K562 (cell line): ENCODE data around the gene NPFF. TPM values are rescaled to one million over a fixed set of nuclear protein-coding genes. Genes with fewer than 3 reads are reported as not detected.

Experiments
- ATF6 ChIP-seq: sonication (generic); formaldehyde crosslinking; IDR thresholded peaks from 2 replicates; pipeline ENCODE4 v1.4.0; 2020; ENCODE audit warnings: mild to moderate bottlenecking, missing genetic modification reagents
- CCAR2 ChIP-seq: fragments of 200-400 bp; formaldehyde crosslinking; IDR thresholded peaks from 2 replicates; pipeline ENCODE4 v1.6.1; 2017; ENCODE audit warnings: mild to moderate bottlenecking, low read depth, low read length
- ERF ChIP-seq: fragments of 450-650 bp; formaldehyde crosslinking; IDR thresholded peaks from 2 replicates; pipeline ENCODE4 v1.4.0; 2020; ENCODE audit warnings: mild to moderate bottlenecking, mixed read lengths
- FOXM1 ChIP-seq, 2 experiments: fragments of 450-650 bp in 1 of 2; sonication (generic) in 1 of 2; formaldehyde crosslinking in 1 of 2; IDR thresholded peaks; 2 replicates each; pipeline versions ENCODE4 v1.6.1 to v1.9.0; 2017 to 2022; ENCODE audit warnings: low read depth in 2 of 2, mild to moderate bottlenecking in 2 of 2, missing genetic modification reagents in 1 of 2, moderate library complexity in 1 of 2
- GABPB1 ChIP-seq: sonication (generic); formaldehyde crosslinking; IDR thresholded peaks from 2 replicates; pipeline ENCODE4 v1.8.0; 2022; ENCODE audit warnings: mild to moderate bottlenecking, missing genetic modification reagents
- LCOR ChIP-seq: sonication (generic); formaldehyde crosslinking; IDR thresholded peaks from 2 replicates; pipeline ENCODE4 v1.8.0; 2022; ENCODE audit warnings: mild to moderate bottlenecking, missing genetic modification reagents
- MITF ChIP-seq: IDR thresholded peaks from 2 replicates; pipeline ENCODE4 v1.6.1; 2014; ENCODE audit warnings: antibody characterized with exemption
- NCOR1 ChIP-seq: fragments of 450-650 bp; IDR thresholded peaks from 2 replicates; pipeline ENCODE4 v1.6.1; 2016; ENCODE audit warnings: mild to moderate bottlenecking, moderate library complexity
- PHB ChIP-seq: fragments of 250-450 bp; sonication (Bioruptor Pico); IDR thresholded peaks from 2 replicates; pipeline ENCODE4 v1.5.0; 2021
- SMARCA4 ChIP-seq: fragments of 450-650 bp; IDR thresholded peaks from 2 replicates; pipeline ENCODE4 v1.6.1; 2016
- TCF7L2 ChIP-seq: fragments of 150-350 bp; IDR thresholded peaks from 2 replicates; pipeline ENCODE4 v1.6.1; 2016; ENCODE audit warnings: low read depth, mild to moderate bottlenecking, low read length, moderate library complexity
- USF1 ChIP-seq: sonication (generic); formaldehyde crosslinking; IDR thresholded peaks from 2 replicates; pipeline ENCODE4 v1.9.0; 2022; ENCODE audit warnings: mild to moderate bottlenecking, missing genetic modification reagents
- ZBTB5 ChIP-seq: fragments of 450-650 bp; IDR thresholded peaks from 2 replicates; pipeline ENCODE4 v1.6.1; 2017; ENCODE audit warnings: antibody characterized with exemption
- ZNF511 ChIP-seq: sonication (generic); formaldehyde crosslinking; IDR thresholded peaks from 2 replicates; pipeline ENCODE4 v1.8.0; 2022; ENCODE audit warnings: mild to moderate bottlenecking, missing genetic modification reagents
- ZNF583 ChIP-seq: fragments of 250-450 bp; sonication (Bioruptor Pico); IDR thresholded peaks from 2 replicates; pipeline ENCODE4 v1.4.0; 2020
- ZNF592 ChIP-seq: fragments of 450-650 bp; IDR thresholded peaks from 2 replicates; pipeline ENCODE4 v1.6.1; 2017; ENCODE audit warnings: antibody characterized with exemption, mild to moderate bottlenecking
- polyA plus RNA-seq, 8 experiments: library from polyadenylated mRNA; depleted of rRNA in 4 of 8; stranded (reverse) in 5 of 8; unstranded in 3 of 8; fragments of >200 nt; fragmentation: Nextera tagmentation in 2 of 8; fragmentation: Illumina TruSeq in 1 of 8; extraction: Ambion mirVana in 2 of 8; extraction: Trizol in 1 of 8; gene quantifications; 2 replicates each; pipeline versions ENCODE4 v1.2.1 to v1.2.3, GENCODE V29; 2011 to 2014; ENCODE audit warnings: inconsistent platforms in 1 of 8, missing spikeins in 1 of 8
- total RNA-seq, 7 experiments: library from RNA; depleted of rRNA in 6 of 7; stranded (reverse); fragments of >200 nt in 6 of 7; fragmentation: Illumina TruSeq in 2 of 7; extraction: Trizol in 2 of 7; gene quantifications; 2 replicates each; pipeline versions ENCODE4 v1.2.1 to v1.2.3, GENCODE V29; 2011 to 2021; ENCODE audit warnings: low replicate concordance in 1 of 7

The NPFF gene
- total and polyA plus RNA-seq, 9 of the 15 experiments (the other 6 are each of a cell fraction or from before 2014, with no cell fraction given): 0.15 to 1.2 (median 0.55) TPM; not detected in 6

- TF ChIP-seq LCOR (CRISPR knock-in tag) (0 out of 2 replicates have a peak, but pooled peaks have one; percentile 49), PHB (CRISPR knock-in tag) (no peak), ZNF583 (no peak), ERF (CRISPR knock-in tag) (0 out of 2 replicates have a peak, but pooled peaks have one; percentile 30), FOXM1 (IDR thresholded peaks at IDR 0.05; ENCODE audit: low read depth) (no peak), FOXM1 (CRISPR knock-in tag; IDR thresholded peaks at IDR 0.05; ENCODE audit: low read depth) (peak; percentile 34; the same call in 1 of the 2 replicates), TCF7L2 (no peak), ZNF592 (no peak), CCAR2 (no peak), MITF (peak; percentile 53; the same call in 1 of the 2 replicates), NCOR1 (no peak), GABPB1 (peak; percentile 18; the same call in 1 of the 2 replicates), ATF6 (0 out of 2 replicates have a peak, but pooled peaks have one; percentile 31), ZBTB5 (peak; percentile 89; the same call in 1 of the 2 replicates), USF1 (CRISPR knock-in tag) (no peak; the same call in 1 of the 2 replicates), ZNF511 (CRISPR knock-in tag) (no peak), SMARCA4 (peak; percentile 26; the same call in 1 of the 2 replicates)
These were observed 7.0 kb downstream of the NPFF start (continued) for GRCh38 chr12:53500142-53500775.
